SK-N-SH treated with all-trans-retinoic acid at 6 μM for 48 hours (cell line): ENCODE measurements around the gene TGM5.

Source experiments
- ATAC-seq: fragments of 200-7000 bp; cut with Tn5 transposase; 3 replicates; pipeline ENCODE4 v1.9.1; 2020; ENCODE audit warnings: mild to moderate bottlenecking, moderate library complexity
- ARNTL ChIP-seq: fragments of 450-650 bp; formaldehyde crosslinking; IDR thresholded peaks from 2 replicates; pipeline ENCODE4 v1.5.0; 2020; ENCODE audit warnings: low read depth, mild to moderate bottlenecking, moderate library complexity, borderline replicate concordance
- BACH2 ChIP-seq: fragments of 250-450 bp; sonication (Bioruptor Pico); IDR thresholded peaks from 2 replicates; pipeline ENCODE4 v1.9.0; 2021; ENCODE audit warnings: mild to moderate bottlenecking, borderline replicate concordance
- CSDC2 ChIP-seq: fragments of 250-450 bp; sonication (Bioruptor Pico); IDR thresholded peaks from 2 replicates; pipeline ENCODE4 v1.5.0; 2020; ENCODE audit warnings: mild to moderate bottlenecking, moderate library complexity
- CSRNP3 ChIP-seq: fragments of 250-450 bp; sonication (Bioruptor Pico); IDR thresholded peaks from 2 replicates; pipeline ENCODE4 v1.5.1; 2021; ENCODE audit warnings: mild to moderate bottlenecking, moderate library complexity
- ESRRG ChIP-seq: fragments of 250-450 bp; sonication (Bioruptor Pico); IDR thresholded peaks from 2 replicates; pipeline ENCODE4 v1.6.1; 2021; ENCODE audit warnings: mild to moderate bottlenecking
- GLIS3 ChIP-seq: fragments of 250-450 bp; sonication (Bioruptor Pico); IDR thresholded peaks from 2 replicates; pipeline ENCODE4 v1.5.0; 2020; ENCODE audit warnings: mild to moderate bottlenecking, moderate library complexity
- ISL1 ChIP-seq: fragments of 250-450 bp; sonication (Bioruptor Pico); IDR thresholded peaks from 2 replicates; pipeline ENCODE4 v2.1.2; 2022; ENCODE audit warnings: mild to moderate bottlenecking, moderate library complexity
- OSR1 ChIP-seq: fragments of 250-450 bp; sonication (Bioruptor Pico); IDR thresholded peaks from 2 replicates; pipeline ENCODE4 v1.8.0; 2022; ENCODE audit warnings: moderate library complexity, mild to moderate bottlenecking, inconsistent platforms
- RARB ChIP-seq: fragments of 250-450 bp; sonication (Bioruptor Pico); IDR thresholded peaks from 2 replicates; pipeline ENCODE4 v1.8.0; 2021; ENCODE audit warnings: mild to moderate bottlenecking, moderate library complexity
- SNAI2 ChIP-seq: fragments of 250-450 bp; sonication (Bioruptor Pico); IDR thresholded peaks from 2 replicates; pipeline ENCODE4 v1.5.0; 2020; ENCODE audit warnings: mild to moderate bottlenecking, moderate library complexity
- TOX ChIP-seq: fragments of 250-450 bp; sonication (Bioruptor Pico); IDR thresholded peaks from 2 replicates; pipeline ENCODE4 v1.8.0; 2021; ENCODE audit warnings: mild to moderate bottlenecking, moderate library complexity, borderline replicate concordance
- ZC3H10 ChIP-seq: fragments of 250-450 bp; sonication (Bioruptor Pico); IDR thresholded peaks from 2 replicates; pipeline ENCODE4 v1.5.1; 2021; ENCODE audit warnings: mild to moderate bottlenecking, moderate library complexity
- ZFP3 ChIP-seq: fragments of 250-450 bp; sonication (Bioruptor Pico); IDR thresholded peaks from 2 replicates; pipeline ENCODE4 v1.5.0; 2020; ENCODE audit warnings: mild to moderate bottlenecking, moderate library complexity
- ZNF565 ChIP-seq: fragments of 450-650 bp; formaldehyde crosslinking; conservative IDR thresholded peaks from 2 replicates; pipeline ENCODE4 v1.5.0; 2020; ENCODE audit warnings: low read depth, mild to moderate bottlenecking, moderate library complexity
- ZNF70 ChIP-seq: fragments of 450-650 bp; formaldehyde crosslinking; IDR thresholded peaks from 2 replicates; pipeline ENCODE4 v1.5.0; 2020; ENCODE audit warnings: mild to moderate bottlenecking, moderate library complexity
- ZNF8 ChIP-seq: fragments of 450-650 bp; formaldehyde crosslinking; IDR thresholded peaks from 2 replicates; pipeline ENCODE4 v1.5.0; 2020; ENCODE audit warnings: mild to moderate bottlenecking, moderate library complexity
- TF ChIP-seq, protein P1 (sequence below): fragments of 250-450 bp; sonication (Bioruptor Pico); IDR thresholded peaks from 2 replicates; pipeline ENCODE4 v1.5.0; 2020; ENCODE audit warnings: mild to moderate bottlenecking, moderate library complexity
- TF ChIP-seq, protein P2 (sequence below): fragments of 250-450 bp; sonication (Bioruptor Pico); IDR thresholded peaks from 2 replicates; pipeline ENCODE4 v1.5.1; 2020; ENCODE audit warnings: low read depth, mild to moderate bottlenecking, moderate library complexity
- TF ChIP-seq, protein P3 (sequence below): fragments of 250-450 bp; sonication (Bioruptor Pico); IDR thresholded peaks from 2 replicates; pipeline ENCODE4 v1.8.0; 2020; ENCODE audit warnings: mild to moderate bottlenecking, moderate library complexity, borderline replicate concordance
- TF ChIP-seq, protein P4 (sequence below): fragments of 250-450 bp; sonication (Bioruptor Pico); IDR thresholded peaks from 2 replicates; pipeline ENCODE4 v1.8.0; 2021; ENCODE audit warnings: low read depth, mild to moderate bottlenecking, moderate library complexity, borderline replicate concordance

Gene TGM5

GRCh38 chr15:43266386-43266785 lies 342 bp downstream of the TGM5 start:
- TF ChIP-seq, protein P1, sequence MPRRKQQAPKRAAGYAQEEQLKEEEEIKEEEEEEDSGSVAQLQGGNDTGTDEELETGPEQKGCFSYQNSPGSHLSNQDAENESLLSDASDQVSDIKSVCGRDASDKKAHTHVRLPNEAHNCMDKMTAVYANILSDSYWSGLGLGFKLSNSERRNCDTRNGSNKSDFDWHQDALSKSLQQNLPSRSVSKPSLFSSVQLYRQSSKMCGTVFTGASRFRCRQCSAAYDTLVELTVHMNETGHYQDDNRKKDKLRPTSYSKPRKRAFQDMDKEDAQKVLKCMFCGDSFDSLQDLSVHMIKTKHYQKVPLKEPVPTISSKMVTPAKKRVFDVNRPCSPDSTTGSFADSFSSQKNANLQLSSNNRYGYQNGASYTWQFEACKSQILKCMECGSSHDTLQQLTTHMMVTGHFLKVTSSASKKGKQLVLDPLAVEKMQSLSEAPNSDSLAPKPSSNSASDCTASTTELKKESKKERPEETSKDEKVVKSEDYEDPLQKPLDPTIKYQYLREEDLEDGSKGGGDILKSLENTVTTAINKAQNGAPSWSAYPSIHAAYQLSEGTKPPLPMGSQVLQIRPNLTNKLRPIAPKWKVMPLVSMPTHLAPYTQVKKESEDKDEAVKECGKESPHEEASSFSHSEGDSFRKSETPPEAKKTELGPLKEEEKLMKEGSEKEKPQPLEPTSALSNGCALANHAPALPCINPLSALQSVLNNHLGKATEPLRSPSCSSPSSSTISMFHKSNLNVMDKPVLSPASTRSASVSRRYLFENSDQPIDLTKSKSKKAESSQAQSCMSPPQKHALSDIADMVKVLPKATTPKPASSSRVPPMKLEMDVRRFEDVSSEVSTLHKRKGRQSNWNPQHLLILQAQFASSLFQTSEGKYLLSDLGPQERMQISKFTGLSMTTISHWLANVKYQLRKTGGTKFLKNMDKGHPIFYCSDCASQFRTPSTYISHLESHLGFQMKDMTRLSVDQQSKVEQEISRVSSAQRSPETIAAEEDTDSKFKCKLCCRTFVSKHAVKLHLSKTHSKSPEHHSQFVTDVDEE (CRISPR knock-in tag), result no peak
- TF ChIP-seq ESRRG (CRISPR knock-in tag) (no peak), ZNF565 (no peak), GLIS3 (no peak), CSRNP3 (CRISPR knock-in tag) (no peak), ZC3H10 (CRISPR knock-in tag) (no peak), OSR1 (CRISPR knock-in tag) (no peak), ZFP3 (no peak), BACH2 (CRISPR knock-in tag) (no peak), SNAI2 (CRISPR knock-in tag) (no peak), TOX (CRISPR knock-in tag) (no peak)
- TF ChIP-seq, protein P2, sequence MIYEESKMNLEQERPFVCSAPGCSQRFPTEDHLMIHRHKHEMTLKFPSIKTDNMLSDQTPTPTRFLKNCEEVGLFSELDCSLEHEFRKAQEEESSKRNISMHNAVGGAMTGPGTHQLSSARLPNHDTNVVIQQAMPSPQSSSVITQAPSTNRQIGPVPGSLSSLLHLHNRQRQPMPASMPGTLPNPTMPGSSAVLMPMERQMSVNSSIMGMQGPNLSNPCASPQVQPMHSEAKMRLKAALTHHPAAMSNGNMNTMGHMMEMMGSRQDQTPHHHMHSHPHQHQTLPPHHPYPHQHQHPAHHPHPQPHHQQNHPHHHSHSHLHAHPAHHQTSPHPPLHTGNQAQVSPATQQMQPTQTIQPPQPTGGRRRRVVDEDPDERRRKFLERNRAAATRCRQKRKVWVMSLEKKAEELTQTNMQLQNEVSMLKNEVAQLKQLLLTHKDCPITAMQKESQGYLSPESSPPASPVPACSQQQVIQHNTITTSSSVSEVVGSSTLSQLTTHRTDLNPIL (CRISPR knock-in tag), result no peak
- TF ChIP-seq, all 23 proteins: peak for 0
- ATAC-seq, result no peak

- ATAC-seq, result no peak
- TF ChIP-seq ZNF565, result no peak
- no peak for TF ChIP-seq ARNTL (CRISPR knock-in tag)
- no peak for TF ChIP-seq ZNF8 (CRISPR knock-in tag)
- no peak for TF ChIP-seq ISL1 (CRISPR knock-in tag)
- TF ChIP-seq TOX (CRISPR knock-in tag), result no peak
- TF ChIP-seq, protein P1 (CRISPR knock-in tag), result no peak
- TF ChIP-seq, protein P3, sequence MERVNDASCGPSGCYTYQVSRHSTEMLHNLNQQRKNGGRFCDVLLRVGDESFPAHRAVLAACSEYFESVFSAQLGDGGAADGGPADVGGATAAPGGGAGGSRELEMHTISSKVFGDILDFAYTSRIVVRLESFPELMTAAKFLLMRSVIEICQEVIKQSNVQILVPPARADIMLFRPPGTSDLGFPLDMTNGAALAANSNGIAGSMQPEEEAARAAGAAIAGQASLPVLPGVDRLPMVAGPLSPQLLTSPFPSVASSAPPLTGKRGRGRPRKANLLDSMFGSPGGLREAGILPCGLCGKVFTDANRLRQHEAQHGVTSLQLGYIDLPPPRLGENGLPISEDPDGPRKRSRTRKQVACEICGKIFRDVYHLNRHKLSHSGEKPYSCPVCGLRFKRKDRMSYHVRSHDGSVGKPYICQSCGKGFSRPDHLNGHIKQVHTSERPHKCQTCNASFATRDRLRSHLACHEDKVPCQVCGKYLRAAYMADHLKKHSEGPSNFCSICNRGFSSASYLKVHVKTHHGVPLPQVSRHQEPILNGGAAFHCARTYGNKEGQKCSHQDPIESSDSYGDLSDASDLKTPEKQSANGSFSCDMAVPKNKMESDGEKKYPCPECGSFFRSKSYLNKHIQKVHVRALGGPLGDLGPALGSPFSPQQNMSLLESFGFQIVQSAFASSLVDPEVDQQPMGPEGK (CRISPR knock-in tag), result no peak
- TF ChIP-seq ZFP3, result no peak
- TF ChIP-seq CSDC2 (CRISPR knock-in tag), result no peak
- TF ChIP-seq, protein P4, sequence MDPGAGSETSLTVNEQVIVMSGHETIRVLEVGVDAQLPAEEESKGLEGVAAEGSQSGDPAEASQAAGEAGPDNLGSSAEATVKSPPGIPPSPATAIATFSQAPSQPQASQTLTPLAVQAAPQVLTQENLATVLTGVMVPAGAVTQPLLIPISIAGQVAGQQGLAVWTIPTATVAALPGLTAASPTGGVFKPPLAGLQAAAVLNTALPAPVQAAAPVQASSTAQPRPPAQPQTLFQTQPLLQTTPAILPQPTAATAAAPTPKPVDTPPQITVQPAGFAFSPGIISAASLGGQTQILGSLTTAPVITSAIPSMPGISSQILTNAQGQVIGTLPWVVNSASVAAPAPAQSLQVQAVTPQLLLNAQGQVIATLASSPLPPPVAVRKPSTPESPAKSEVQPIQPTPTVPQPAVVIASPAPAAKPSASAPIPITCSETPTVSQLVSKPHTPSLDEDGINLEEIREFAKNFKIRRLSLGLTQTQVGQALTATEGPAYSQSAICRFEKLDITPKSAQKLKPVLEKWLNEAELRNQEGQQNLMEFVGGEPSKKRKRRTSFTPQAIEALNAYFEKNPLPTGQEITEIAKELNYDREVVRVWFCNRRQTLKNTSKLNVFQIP (CRISPR knock-in tag), result no peak
- no peak for TF ChIP-seq ZNF70 (CRISPR knock-in tag)
- TF ChIP-seq ZC3H10 (CRISPR knock-in tag), result no peak
- no peak for TF ChIP-seq CSRNP3 (CRISPR knock-in tag)
- no peak for TF ChIP-seq RARB (CRISPR knock-in tag)
- no peak for TF ChIP-seq ESRRG (CRISPR knock-in tag)
- no peak for TF ChIP-seq OSR1 (CRISPR knock-in tag)
Measured at GRCh38 chr15:43260011-43260615, 6.6 kb downstream of the TGM5 start.
